ENCODE results near the gene CDHR2.

The CDHR2 gene

DNA sequence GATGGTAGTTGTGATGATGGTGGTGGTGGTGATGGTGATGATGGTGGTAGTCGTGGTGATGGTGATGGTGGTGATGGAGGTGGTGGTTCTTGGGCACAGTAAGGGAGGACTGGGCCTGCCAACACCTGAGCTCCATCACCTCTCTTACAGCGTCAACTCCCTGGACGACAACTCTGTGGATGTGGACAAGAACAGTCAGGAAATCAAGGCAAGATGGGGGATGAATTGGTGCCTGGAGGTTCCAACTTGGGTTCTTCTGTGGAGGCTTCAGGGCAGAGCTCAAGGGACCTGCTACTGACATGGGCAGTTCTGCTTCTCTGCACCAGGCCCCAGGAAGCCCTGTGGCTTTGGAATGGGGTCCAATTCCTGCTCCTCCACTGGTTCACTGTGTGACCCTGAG, 43.4 kb downstream of the CDHR2 start:
- no peak for ATAC-seq
- TF ChIP-seq ARNTL (CRISPR knock-in tag; IDR thresholded peaks at IDR 0.05; ENCODE audit: borderline replicate concordance, low read depth) = no peak
- TF ChIP-seq, protein P1, sequence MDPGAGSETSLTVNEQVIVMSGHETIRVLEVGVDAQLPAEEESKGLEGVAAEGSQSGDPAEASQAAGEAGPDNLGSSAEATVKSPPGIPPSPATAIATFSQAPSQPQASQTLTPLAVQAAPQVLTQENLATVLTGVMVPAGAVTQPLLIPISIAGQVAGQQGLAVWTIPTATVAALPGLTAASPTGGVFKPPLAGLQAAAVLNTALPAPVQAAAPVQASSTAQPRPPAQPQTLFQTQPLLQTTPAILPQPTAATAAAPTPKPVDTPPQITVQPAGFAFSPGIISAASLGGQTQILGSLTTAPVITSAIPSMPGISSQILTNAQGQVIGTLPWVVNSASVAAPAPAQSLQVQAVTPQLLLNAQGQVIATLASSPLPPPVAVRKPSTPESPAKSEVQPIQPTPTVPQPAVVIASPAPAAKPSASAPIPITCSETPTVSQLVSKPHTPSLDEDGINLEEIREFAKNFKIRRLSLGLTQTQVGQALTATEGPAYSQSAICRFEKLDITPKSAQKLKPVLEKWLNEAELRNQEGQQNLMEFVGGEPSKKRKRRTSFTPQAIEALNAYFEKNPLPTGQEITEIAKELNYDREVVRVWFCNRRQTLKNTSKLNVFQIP (CRISPR knock-in tag; IDR thresholded peaks at IDR 0.05; ENCODE audit: borderline replicate concordance, low read depth) = no peak
- TF ChIP-seq, protein P2, sequence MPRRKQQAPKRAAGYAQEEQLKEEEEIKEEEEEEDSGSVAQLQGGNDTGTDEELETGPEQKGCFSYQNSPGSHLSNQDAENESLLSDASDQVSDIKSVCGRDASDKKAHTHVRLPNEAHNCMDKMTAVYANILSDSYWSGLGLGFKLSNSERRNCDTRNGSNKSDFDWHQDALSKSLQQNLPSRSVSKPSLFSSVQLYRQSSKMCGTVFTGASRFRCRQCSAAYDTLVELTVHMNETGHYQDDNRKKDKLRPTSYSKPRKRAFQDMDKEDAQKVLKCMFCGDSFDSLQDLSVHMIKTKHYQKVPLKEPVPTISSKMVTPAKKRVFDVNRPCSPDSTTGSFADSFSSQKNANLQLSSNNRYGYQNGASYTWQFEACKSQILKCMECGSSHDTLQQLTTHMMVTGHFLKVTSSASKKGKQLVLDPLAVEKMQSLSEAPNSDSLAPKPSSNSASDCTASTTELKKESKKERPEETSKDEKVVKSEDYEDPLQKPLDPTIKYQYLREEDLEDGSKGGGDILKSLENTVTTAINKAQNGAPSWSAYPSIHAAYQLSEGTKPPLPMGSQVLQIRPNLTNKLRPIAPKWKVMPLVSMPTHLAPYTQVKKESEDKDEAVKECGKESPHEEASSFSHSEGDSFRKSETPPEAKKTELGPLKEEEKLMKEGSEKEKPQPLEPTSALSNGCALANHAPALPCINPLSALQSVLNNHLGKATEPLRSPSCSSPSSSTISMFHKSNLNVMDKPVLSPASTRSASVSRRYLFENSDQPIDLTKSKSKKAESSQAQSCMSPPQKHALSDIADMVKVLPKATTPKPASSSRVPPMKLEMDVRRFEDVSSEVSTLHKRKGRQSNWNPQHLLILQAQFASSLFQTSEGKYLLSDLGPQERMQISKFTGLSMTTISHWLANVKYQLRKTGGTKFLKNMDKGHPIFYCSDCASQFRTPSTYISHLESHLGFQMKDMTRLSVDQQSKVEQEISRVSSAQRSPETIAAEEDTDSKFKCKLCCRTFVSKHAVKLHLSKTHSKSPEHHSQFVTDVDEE (CRISPR knock-in tag; IDR thresholded peaks at IDR 0.05) = no peak
- no peak for TF ChIP-seq PPARA (CRISPR knock-in tag; IDR thresholded peaks at IDR 0.05; ENCODE audit: borderline replicate concordance)
- TF ChIP-seq ZFP30 (CRISPR knock-in tag; IDR thresholded peaks at IDR 0.05) = no peak
- TF ChIP-seq ZNF565 (CRISPR knock-in tag; conservative IDR thresholded peaks at IDR 0.05; ENCODE audit: low read depth) = no peak
- TF ChIP-seq GLIS3 (CRISPR knock-in tag; IDR thresholded peaks at IDR 0.05) = no peak
- TF ChIP-seq ZNF70 (CRISPR knock-in tag; IDR thresholded peaks at IDR 0.05) = no peak
- TF ChIP-seq CSDC2 (CRISPR knock-in tag; IDR thresholded peaks at IDR 0.05) = no peak
- TF ChIP-seq OSR1 (CRISPR knock-in tag; IDR thresholded peaks at IDR 0.05) = no peak
- no peak for TF ChIP-seq TCF4 (CRISPR knock-in tag; IDR thresholded peaks at IDR 0.05; ENCODE audit: borderline replicate concordance)
- TF ChIP-seq, protein P3, sequence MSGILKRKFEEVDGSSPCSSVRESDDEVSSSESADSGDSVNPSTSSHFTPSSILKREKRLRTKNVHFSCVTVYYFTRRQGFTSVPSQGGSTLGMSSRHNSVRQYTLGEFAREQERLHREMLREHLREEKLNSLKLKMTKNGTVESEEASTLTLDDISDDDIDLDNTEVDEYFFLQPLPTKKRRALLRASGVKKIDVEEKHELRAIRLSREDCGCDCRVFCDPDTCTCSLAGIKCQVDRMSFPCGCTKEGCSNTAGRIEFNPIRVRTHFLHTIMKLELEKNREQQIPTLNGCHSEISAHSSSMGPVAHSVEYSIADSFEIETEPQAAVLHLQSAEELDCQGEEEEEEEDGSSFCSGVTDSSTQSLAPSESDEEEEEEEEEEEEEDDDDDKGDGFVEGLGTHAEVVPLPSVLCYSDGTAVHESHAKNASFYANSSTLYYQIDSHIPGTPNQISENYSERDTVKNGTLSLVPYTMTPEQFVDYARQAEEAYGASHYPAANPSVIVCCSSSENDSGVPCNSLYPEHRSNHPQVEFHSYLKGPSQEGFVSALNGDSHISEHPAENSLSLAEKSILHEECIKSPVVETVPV (CRISPR knock-in tag; IDR thresholded peaks at IDR 0.05) = no peak
- no peak for TF ChIP-seq ISL1 (CRISPR knock-in tag; IDR thresholded peaks at IDR 0.05)
- TF ChIP-seq BACH2 (CRISPR knock-in tag; IDR thresholded peaks at IDR 0.05; ENCODE audit: borderline replicate concordance) = no peak
- TF ChIP-seq ESRRG (CRISPR knock-in tag; IDR thresholded peaks at IDR 0.05) = no peak
- TF ChIP-seq ZC3H10 (CRISPR knock-in tag; IDR thresholded peaks at IDR 0.05) = no peak
- TF ChIP-seq, protein P4, sequence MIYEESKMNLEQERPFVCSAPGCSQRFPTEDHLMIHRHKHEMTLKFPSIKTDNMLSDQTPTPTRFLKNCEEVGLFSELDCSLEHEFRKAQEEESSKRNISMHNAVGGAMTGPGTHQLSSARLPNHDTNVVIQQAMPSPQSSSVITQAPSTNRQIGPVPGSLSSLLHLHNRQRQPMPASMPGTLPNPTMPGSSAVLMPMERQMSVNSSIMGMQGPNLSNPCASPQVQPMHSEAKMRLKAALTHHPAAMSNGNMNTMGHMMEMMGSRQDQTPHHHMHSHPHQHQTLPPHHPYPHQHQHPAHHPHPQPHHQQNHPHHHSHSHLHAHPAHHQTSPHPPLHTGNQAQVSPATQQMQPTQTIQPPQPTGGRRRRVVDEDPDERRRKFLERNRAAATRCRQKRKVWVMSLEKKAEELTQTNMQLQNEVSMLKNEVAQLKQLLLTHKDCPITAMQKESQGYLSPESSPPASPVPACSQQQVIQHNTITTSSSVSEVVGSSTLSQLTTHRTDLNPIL (CRISPR knock-in tag; IDR thresholded peaks at IDR 0.05; ENCODE audit: low read depth) = no peak

DNA sequence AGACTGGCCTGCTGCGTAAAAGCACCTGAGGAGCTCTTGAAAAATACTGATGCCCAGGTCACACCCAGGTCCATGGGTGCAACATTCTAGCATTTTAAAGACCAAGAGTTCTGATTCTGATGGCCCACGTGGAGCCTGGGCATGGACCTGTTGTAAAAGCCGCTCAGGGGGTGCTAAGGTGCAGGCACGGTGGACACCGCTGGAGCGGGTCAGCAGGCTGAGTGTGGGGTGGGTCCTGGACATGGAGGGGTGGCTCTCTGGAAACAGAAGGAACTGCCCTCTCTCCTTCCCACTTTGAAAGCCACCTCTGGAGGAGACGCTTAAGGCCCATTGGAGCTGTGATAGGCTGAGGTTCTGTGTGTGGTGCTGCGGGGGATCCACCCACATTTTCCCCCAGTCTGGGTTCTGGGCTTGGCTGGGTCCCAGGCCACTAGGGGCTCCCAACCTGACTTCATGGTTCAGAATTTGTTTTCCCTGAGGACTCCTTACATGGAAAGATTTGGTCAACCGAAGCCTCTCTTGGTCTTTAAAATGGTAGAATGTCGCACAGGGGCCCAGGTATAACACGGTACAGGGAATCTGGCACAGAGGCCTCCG, 44.2 kb downstream of the CDHR2 start:
- TF ChIP-seq, protein P4 (CRISPR knock-in tag; IDR thresholded peaks at IDR 0.05; ENCODE audit: low read depth) = no peak
- TF ChIP-seq TOX (CRISPR knock-in tag; IDR thresholded peaks at IDR 0.05; ENCODE audit: borderline replicate concordance) (no peak), GLIS3 (CRISPR knock-in tag; IDR thresholded peaks at IDR 0.05) (no peak), OSR1 (CRISPR knock-in tag; IDR thresholded peaks at IDR 0.05) (no peak), ZNF8 (CRISPR knock-in tag; IDR thresholded peaks at IDR 0.05) (no peak), ZFP3 (CRISPR knock-in tag; IDR thresholded peaks at IDR 0.05) (no peak), ZC3H10 (CRISPR knock-in tag; IDR thresholded peaks at IDR 0.05) (no peak), BACH2 (CRISPR knock-in tag; IDR thresholded peaks at IDR 0.05; ENCODE audit: borderline replicate concordance) (no peak)
- TF ChIP-seq, protein P5, sequence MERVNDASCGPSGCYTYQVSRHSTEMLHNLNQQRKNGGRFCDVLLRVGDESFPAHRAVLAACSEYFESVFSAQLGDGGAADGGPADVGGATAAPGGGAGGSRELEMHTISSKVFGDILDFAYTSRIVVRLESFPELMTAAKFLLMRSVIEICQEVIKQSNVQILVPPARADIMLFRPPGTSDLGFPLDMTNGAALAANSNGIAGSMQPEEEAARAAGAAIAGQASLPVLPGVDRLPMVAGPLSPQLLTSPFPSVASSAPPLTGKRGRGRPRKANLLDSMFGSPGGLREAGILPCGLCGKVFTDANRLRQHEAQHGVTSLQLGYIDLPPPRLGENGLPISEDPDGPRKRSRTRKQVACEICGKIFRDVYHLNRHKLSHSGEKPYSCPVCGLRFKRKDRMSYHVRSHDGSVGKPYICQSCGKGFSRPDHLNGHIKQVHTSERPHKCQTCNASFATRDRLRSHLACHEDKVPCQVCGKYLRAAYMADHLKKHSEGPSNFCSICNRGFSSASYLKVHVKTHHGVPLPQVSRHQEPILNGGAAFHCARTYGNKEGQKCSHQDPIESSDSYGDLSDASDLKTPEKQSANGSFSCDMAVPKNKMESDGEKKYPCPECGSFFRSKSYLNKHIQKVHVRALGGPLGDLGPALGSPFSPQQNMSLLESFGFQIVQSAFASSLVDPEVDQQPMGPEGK (CRISPR knock-in tag; IDR thresholded peaks at IDR 0.05; ENCODE audit: borderline replicate concordance) = no peak
- TF ChIP-seq, protein P1 (CRISPR knock-in tag; IDR thresholded peaks at IDR 0.05; ENCODE audit: borderline replicate concordance, low read depth) = no peak
- ATAC-seq = no peak
